ENCODE data around the gene GHRH.

The GHRH gene

GRCh38 chr20:37261714-37262113, at the start of gene GHRH:
Gene GHRH (minus strand): TSS chr20:37261814. CDS start chr20:37256889, 4,925 bp downstream.
- DNase-seq = no peak

GRCh38 chr20:37310951-37311350, 49.3 kb upstream of the GHRH start:
- no peak for DNase-seq

- no peak for DNase-seq
Measured at GRCh38 chr20:37309936-37310590, 48.4 kb upstream of the GHRH start.

GRCh38 chr20:37309290-37309689, 47.7 kb upstream of the GHRH start:
- DNase-seq = no peak

- DNase-seq = no peak
Measured at GRCh38 chr20:37308086-37309050, 46.8 kb upstream of the GHRH start.

- DNase-seq = no peak
Measured at GRCh38 chr20:37305839-37306238, 44.2 kb upstream of the GHRH start.

GRCh38 chr20:37305079-37305478, 43.5 kb upstream of the GHRH start:
- no peak for DNase-seq

GRCh38 chr20:37303637-37304036, 42.0 kb upstream of the GHRH start:
- peak; percentile 56 for DNase-seq

GRCh38 chr20:37302981-37303380, 41.4 kb upstream of the GHRH start:
- DNase-seq = no peak

- no peak for DNase-seq
Measured at GRCh38 chr20:37301558-37301957, 39.9 kb upstream of the GHRH start.

- DNase-seq = no peak
Measured at GRCh38 chr20:37301120-37301519, 39.5 kb upstream of the GHRH start.

GRCh38 chr20:37299718-37300528, 38.3 kb upstream of the GHRH start:
- DNase-seq = no peak

GRCh38 chr20:37298190-37298939, 36.8 kb upstream of the GHRH start:
- no peak for DNase-seq

GRCh38 chr20:37297066-37297736, 35.6 kb upstream of the GHRH start:
- no peak for DNase-seq

GRCh38 chr20:37296371-37296770, 34.8 kb upstream of the GHRH start:
- peak; percentile 40 for DNase-seq

- DNase-seq = peak; percentile 97
Measured at GRCh38 chr20:37295595-37295994, 34.0 kb upstream of the GHRH start.

GRCh38 chr20:37295001-37295400, 33.4 kb upstream of the GHRH start:
- DNase-seq = peak; percentile 88

GRCh38 chr20:37294262-37294981, 32.8 kb upstream of the GHRH start:
- DNase-seq = peak; percentile 50

GRCh38 chr20:37293301-37293943, 31.8 kb upstream of the GHRH start:
- no peak for DNase-seq

GRCh38 chr20:37291724-37292126, 30.1 kb upstream of the GHRH start:
- DNase-seq = no peak

Measured in DMS53 (cell line).